Lung (tissue), 12 donors: Measurements from ENCODE around the gene NUDT14. TPM values are rescaled to one million over a fixed set of nuclear protein-coding genes. Genes with fewer than 3 reads are reported as not detected.

Experiments
- ATAC-seq: fragments of 200-7000 bp; cut with Tn5 transposase; one replicate; pipeline ENCODE4 v1.9.1; 2020; ENCODE audit warnings: moderate number of reproducible peaks; ENCODE audit not compliant: insufficient read depth, low FRiP score
- DNase-seq, 3 donors: peaks; one replicate each; pipeline ENCODE4 v3.0.0-alpha.2; 2013 to 2017
- H3K27ac ChIP-seq, 2 donors: one replicate each; pipeline ENCODE4 v1.5.1; 2013; ENCODE audit warnings: mild to moderate bottlenecking in 2 of 2, moderate library complexity in 2 of 2, control low read depth in 1 of 2, inconsistent platforms in 1 of 2, low read depth in 1 of 2, low read length in 1 of 2
- H3K27me3 ChIP-seq, 3 donors: one replicate each; pipeline ENCODE4 v1.5.1; 2013; ENCODE audit warnings: low read length in 2 of 3; ENCODE audit not compliant: control insufficient read depth in 3 of 3, insufficient read depth in 3 of 3
- H3K36me3 ChIP-seq, 4 donors: one replicate each; pipeline ENCODE4 v1.5.1; 2013; ENCODE audit warnings: low read length in 4 of 4, mild to moderate bottlenecking in 1 of 4, moderate library complexity in 1 of 4; ENCODE audit not compliant: control insufficient read depth in 4 of 4, insufficient read depth in 4 of 4
- H3K4me1 ChIP-seq, 5 donors: one replicate each; pipeline ENCODE4 v1.5.1; 2013; ENCODE audit warnings: low read length in 5 of 5, mild to moderate bottlenecking in 2 of 5, moderate library complexity in 1 of 5; ENCODE audit not compliant: control insufficient read depth in 5 of 5, insufficient read depth in 5 of 5
- H3K4me3 ChIP-seq: one replicate; pipeline ENCODE4 v1.5.1; 2013; ENCODE audit warnings: mild to moderate bottlenecking, control low read depth, moderate library complexity
- H3K9ac ChIP-seq, 2 donors: one replicate each; pipeline ENCODE4 v1.5.1; 2013; ENCODE audit warnings: low read length in 2 of 2, control low read depth in 1 of 2; ENCODE audit not compliant: insufficient read depth in 1 of 2
- H3K9me3 ChIP-seq, 4 donors: one replicate each; pipeline ENCODE4 v1.5.1; 2013; ENCODE audit warnings: low read length in 3 of 4, mild to moderate bottlenecking in 1 of 4, moderate library complexity in 1 of 4; ENCODE audit not compliant: control insufficient read depth in 4 of 4, insufficient read depth in 3 of 4
- WGBS, 2 donors: extraction: QIAGEN DNeasy Blood & Tissue Kit; methylation state at CpG; one replicate each; pipeline ENCODE4 v1.1.7; 2013; 5-methylcytosine and 5-hydroxymethylcytosine counted together
- polyA plus RNA-seq, 2 donors: library from polyadenylated mRNA; stranded (reverse); fragments of 200-250 nt; gene quantifications; one replicate each; pipeline ENCODE4 v1.2.1, GENCODE V29; 2013
- total RNA-seq, 2 donors: library from RNA; depleted of rRNA in 1 of 2; stranded (reverse); fragments of >200 nt in 1 of 2; gene quantifications; one replicate each; pipeline ENCODE4 v1.2.1, GENCODE V29; 2014 to 2021
- TF ChIP-seq, protein P1 (sequence below): IDR thresholded peaks from 2 replicates; pipeline ENCODE4 v1.5.1; 2012; ENCODE audit warnings: mild to moderate bottlenecking; ENCODE audit errors: control extremely low read depth, extremely low read depth
- donor health status: control.
- donor health status: control.
- donor health status: Bipolar disorder and iron deficiency.
- donor health status: healthy.
- donor health status: DM: yes; HTN: yes; CAD: no.

NUDT14 gene
- total and polyA plus RNA-seq, 4 donors: 27.7 to 80.7 (median 51.3) TPM

- ATAC-seq: no peak
- Histone ChIP-seq H3K27ac (peak overlapping the region in 1 of 2 donors; percentile 2), H3K36me3 (no peaks in the 10 kb centered on the region), H3K27me3 (peaks cover 0 to 11% (median 6%) of the 10 kb centered on the region in 3 donors), H3K9me3 (no peaks in the 10 kb centered on the region), H3K4me3 (no peak overlapping the region), H3K4me1 (peaks cover 0 to 21% (median 14%) of the 10 kb centered on the region in 5 donors), H3K9ac (no peak overlapping the region)
- TF ChIP-seq, protein P1, sequence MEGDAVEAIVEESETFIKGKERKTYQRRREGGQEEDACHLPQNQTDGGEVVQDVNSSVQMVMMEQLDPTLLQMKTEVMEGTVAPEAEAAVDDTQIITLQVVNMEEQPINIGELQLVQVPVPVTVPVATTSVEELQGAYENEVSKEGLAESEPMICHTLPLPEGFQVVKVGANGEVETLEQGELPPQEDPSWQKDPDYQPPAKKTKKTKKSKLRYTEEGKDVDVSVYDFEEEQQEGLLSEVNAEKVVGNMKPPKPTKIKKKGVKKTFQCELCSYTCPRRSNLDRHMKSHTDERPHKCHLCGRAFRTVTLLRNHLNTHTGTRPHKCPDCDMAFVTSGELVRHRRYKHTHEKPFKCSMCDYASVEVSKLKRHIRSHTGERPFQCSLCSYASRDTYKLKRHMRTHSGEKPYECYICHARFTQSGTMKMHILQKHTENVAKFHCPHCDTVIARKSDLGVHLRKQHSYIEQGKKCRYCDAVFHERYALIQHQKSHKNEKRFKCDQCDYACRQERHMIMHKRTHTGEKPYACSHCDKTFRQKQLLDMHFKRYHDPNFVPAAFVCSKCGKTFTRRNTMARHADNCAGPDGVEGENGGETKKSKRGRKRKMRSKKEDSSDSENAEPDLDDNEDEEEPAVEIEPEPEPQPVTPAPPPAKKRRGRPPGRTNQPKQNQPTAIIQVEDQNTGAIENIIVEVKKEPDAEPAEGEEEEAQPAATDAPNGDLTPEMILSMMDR: no peak
- no peak for DNase-seq
- 49 to 58% methylated on average over 28 of the region's 28 CpGs for WGBS, 2 donors
These were observed 20.2 kb upstream of the NUDT14 start for GRCh38 chr14:105201156-105201924.

DNA sequence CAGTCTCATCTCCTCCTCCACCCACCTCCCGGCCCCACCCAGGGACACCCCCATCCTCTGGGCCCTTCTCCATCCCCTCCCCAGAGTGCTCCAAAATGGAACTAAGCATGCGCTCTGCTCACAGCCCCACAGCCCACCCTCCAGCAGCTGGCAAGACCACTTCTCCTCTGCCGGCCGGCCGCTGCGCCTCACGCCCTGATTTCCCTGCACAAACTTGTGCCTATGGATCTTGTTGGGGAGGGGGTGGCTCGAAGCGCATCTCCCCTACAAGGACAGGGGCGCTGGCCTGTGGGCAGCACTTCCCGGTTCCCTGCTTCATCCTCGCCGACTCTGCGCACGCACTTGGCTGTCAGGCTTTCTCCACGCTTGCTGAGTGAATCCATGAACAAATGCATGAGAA lies 19.5 kb upstream of the NUDT14 start:
- peaks cover 0 to 25% (median 17%) of the 10 kb centered on the region in 5 donors for H3K4me1 ChIP-seq

DNA sequence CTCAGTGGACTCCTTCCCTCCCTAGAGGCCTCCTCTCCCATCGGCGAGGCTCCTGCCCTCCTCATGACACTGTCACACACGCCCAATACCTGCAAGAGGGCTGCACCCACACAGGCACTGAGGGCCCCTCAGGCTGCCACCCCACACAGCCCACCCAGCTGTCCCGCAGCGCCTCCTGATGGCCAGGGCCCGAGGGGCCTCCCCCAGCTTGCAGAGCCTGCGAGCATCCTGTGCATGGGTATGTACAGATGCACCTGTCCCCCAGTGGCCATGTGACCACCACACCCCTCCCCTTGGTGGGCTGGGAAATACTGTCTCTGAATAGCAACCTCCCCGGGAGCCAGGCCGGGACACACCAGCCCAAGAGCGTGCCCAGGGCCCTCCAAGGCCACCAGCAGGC lies 19.0 kb upstream of the NUDT14 start:
- TF ChIP-seq, protein P1: no peak
- DNase-seq (no peak), ATAC-seq (no peak)
- Histone ChIP-seq H3K27ac (no peak overlapping the region), H3K27me3 (peaks cover 0 to 17% (median 8%) of the 10 kb centered on the region in 3 donors), H3K9ac (no peak overlapping the region), H3K9me3 (peaks cover 0 to 2% (median 0%) of the 10 kb centered on the region in 4 donors), H3K36me3 (no peaks in the 10 kb centered on the region), H3K4me1 (peaks cover 0 to 28% (median 20%) of the 10 kb centered on the region in 5 donors), H3K4me3 (no peak overlapping the region)
- 88 to 93% methylated on average over 10 of the region's 10 CpGs for whole genome bisulfite sequencing, 2 donors

More for the DNA sequence above, 19.5 kb upstream of the NUDT14 start:
- DNase-seq: no peak
- TF ChIP-seq, protein P1: no peak
- H3K9ac ChIP-seq: no peak overlapping the region
- H3K27me3 ChIP-seq: peaks cover 0 to 13% (median 6%) of the 10 kb centered on the region in 3 donors
- H3K36me3 ChIP-seq: no peaks in the 10 kb centered on the region
- WGBS, 2 donors: 80 to 84% methylated on average over 16 of the region's 16 CpGs
- ATAC-seq: no peak
- no peak overlapping the region for H3K4me3 ChIP-seq
- no peak overlapping the region for H3K27ac ChIP-seq
- H3K9me3 ChIP-seq: no peaks in the 10 kb centered on the region
